HepG2 (cell line): Measurements from ENCODE around the gene PARD3. TPM values are rescaled to one million over a fixed set of nuclear protein-coding genes. Genes with fewer than 3 reads are reported as not detected.

Experiments used
- ASH2L ChIP-seq: fragments of 300-600, 200-600 bp; sonication (generic); IDR thresholded peaks from 2 replicates; pipeline ENCODE4 v1.7.0; 2017; ENCODE audit warnings: low read depth, mild to moderate bottlenecking, moderate library complexity, mixed read lengths, low read length; ENCODE audit not compliant: insufficient read length
- MXD4 ChIP-seq: IDR thresholded peaks from 2 replicates; pipeline ENCODE4 v1.6.1; 2016; ENCODE audit warnings: mild to moderate bottlenecking, missing biosample characterization, missing genetic modification reagents
- POLR2A ChIP-seq, 2 experiments: IDR thresholded peaks; 2 replicates each; pipeline ENCODE4 v1.6.1; 2011; ENCODE audit warnings: low read depth in 2 of 2, low read length in 2 of 2, mild to moderate bottlenecking in 1 of 2, moderate library complexity in 1 of 2; ENCODE audit not compliant: insufficient read depth in 1 of 2
- SOX13 ChIP-seq, 3 experiments: fragments of 450-650 bp in 1 of 3; sonication (generic) in 1 of 3; formaldehyde crosslinking in 1 of 3; IDR thresholded peaks in 2 of 3; conservative IDR thresholded peaks in 1 of 3; 2 replicates each; pipeline versions ENCODE4 v1.5.0 to v1.6.1; 2016 to 2020; ENCODE audit warnings: antibody characterized with exemption in 1 of 3, mild to moderate bottlenecking in 1 of 3, missing compliant biosample characterization in 1 of 3, missing genetic modification reagents in 1 of 3, moderate library complexity in 1 of 3
- SYNCRIP ChIP-seq: fragments of 200-400 bp; formaldehyde crosslinking; IDR thresholded peaks from 2 replicates; pipeline ENCODE4 v1.6.1; 2018; ENCODE audit warnings: mild to moderate bottlenecking, low read depth, low read length; ENCODE audit not compliant: insufficient read depth
- ZC3H13 ChIP-seq: sonication (generic); formaldehyde crosslinking; IDR thresholded peaks from 2 replicates; pipeline ENCODE4 v1.8.1; 2023; ENCODE audit warnings: mild to moderate bottlenecking, missing genetic modification reagents, moderate library complexity
- ZFP36 ChIP-seq: fragments of 150-350 bp; IDR thresholded peaks from 2 replicates; pipeline ENCODE4 v1.6.1; 2018; ENCODE audit warnings: borderline replicate concordance, low read length, low read depth; ENCODE audit not compliant: partially characterized antibody
- ZNF484 ChIP-seq: sonication (generic); formaldehyde crosslinking; IDR thresholded peaks from 2 replicates; pipeline ENCODE4 v1.5.1; 2020; ENCODE audit warnings: mild to moderate bottlenecking, low read depth, missing genetic modification reagents, borderline replicate concordance
- ZNF564 ChIP-seq: sonication (generic); formaldehyde crosslinking; IDR thresholded peaks from 2 replicates; pipeline ENCODE4 v1.8.1; 2023; ENCODE audit warnings: mild to moderate bottlenecking, missing genetic modification reagents
- ZNF577 ChIP-seq: sonication (generic); formaldehyde crosslinking; IDR thresholded peaks from 2 replicates; pipeline ENCODE4 v1.4.0; 2020; ENCODE audit warnings: mild to moderate bottlenecking, low read depth, missing genetic modification reagents, borderline replicate concordance
- ZNF720 ChIP-seq: sonication (generic); formaldehyde crosslinking; IDR thresholded peaks from 2 replicates; pipeline ENCODE4 v1.4.0; 2020; ENCODE audit warnings: missing genetic modification reagents
- ZSCAN22 ChIP-seq: sonication (generic); formaldehyde crosslinking; IDR thresholded peaks from 2 replicates; pipeline ENCODE4 v1.4.0; 2020; ENCODE audit warnings: mild to moderate bottlenecking, missing genetic modification reagents
- polyA plus RNA-seq, 8 experiments: library from polyadenylated mRNA; depleted of rRNA in 3 of 8; stranded (reverse) in 7 of 8; unstranded in 1 of 8; fragments of >200 nt; fragmentation: Illumina TruSeq in 4 of 8; extraction: Trizol in 4 of 8; gene quantifications; 2 replicates each; pipeline versions ENCODE4 v1.2.1 to v1.2.3, GENCODE V29; 2011 to 2016; ENCODE audit warnings: low read depth in 4 of 8, missing spikeins in 1 of 8, mixed read lengths in 1 of 8; ENCODE audit not compliant: insufficient read depth in 1 of 8
- total RNA-seq, 5 experiments: library from RNA; depleted of rRNA; stranded (reverse); fragments of >200 nt; fragmentation: Illumina TruSeq; extraction: Trizol; gene quantifications; 2 replicates each; pipeline ENCODE4 v1.2.3, GENCODE V29; 2016; ENCODE audit warnings: low read depth in 1 of 5
- TF ChIP-seq, protein P1 (sequence below): sonication (generic); formaldehyde crosslinking; IDR thresholded peaks from 2 replicates; pipeline ENCODE4 v1.4.0; 2020; ENCODE audit warnings: missing genetic modification reagents
- TF ChIP-seq, protein P2 (sequence below): sonication (generic); formaldehyde crosslinking; IDR thresholded peaks from 2 replicates; pipeline ENCODE4 v1.4.0; 2020; ENCODE audit warnings: missing genetic modification reagents
- TF ChIP-seq, protein P3 (sequence below): sonication (generic); formaldehyde crosslinking; IDR thresholded peaks from 2 replicates; pipeline ENCODE4 v1.5.0; 2020; ENCODE audit warnings: mild to moderate bottlenecking, missing genetic modification reagents, borderline replicate concordance
- TF ChIP-seq, protein P4 (sequence below): sonication (generic); formaldehyde crosslinking; conservative IDR thresholded peaks from 2 replicates; pipeline ENCODE4 v1.4.0; 2020; ENCODE audit warnings: missing genetic modification reagents

PARD3 gene
- total and polyA plus RNA-seq, 2 of the 13 experiments (the other 11 are each of a cell fraction or from before 2014, with no cell fraction given), result 40.9 to 60.0 TPM

DNA sequence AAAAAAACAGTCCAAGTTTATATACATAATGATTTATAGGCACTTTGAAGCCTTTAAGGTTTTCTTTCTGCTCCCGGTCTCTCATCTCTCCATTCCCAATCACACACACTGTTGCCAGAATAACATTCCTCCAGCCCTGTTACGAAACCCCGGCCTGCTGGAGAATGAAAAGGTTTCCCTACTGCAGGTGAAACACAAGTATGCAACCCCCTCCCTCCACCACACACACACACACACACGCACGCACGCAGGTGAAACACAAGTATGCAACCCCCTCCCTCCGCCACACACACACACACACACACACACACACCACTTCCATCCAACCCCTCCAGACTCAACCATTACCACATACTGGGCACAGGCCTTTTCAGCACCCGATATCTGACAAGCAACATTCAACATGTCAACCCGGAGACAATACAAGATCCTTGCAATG lies 87.5 kb downstream of the PARD3 start (continued):
- TF ChIP-seq, protein P1, sequence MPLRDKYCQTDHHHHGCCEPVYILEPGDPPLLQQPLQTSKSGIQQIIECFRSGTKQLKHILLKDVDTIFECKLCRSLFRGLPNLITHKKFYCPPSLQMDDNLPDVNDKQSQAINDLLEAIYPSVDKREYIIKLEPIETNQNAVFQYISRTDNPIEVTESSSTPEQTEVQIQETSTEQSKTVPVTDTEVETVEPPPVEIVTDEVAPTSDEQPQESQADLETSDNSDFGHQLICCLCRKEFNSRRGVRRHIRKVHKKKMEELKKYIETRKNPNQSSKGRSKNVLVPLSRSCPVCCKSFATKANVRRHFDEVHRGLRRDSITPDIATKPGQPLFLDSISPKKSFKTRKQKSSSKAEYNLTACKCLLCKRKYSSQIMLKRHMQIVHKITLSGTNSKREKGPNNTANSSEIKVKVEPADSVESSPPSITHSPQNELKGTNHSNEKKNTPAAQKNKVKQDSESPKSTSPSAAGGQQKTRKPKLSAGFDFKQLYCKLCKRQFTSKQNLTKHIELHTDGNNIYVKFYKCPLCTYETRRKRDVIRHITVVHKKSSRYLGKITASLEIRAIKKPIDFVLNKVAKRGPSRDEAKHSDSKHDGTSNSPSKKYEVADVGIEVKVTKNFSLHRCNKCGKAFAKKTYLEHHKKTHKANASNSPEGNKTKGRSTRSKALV (CRISPR knock-in tag), result no peak
- TF ChIP-seq, protein P2, sequence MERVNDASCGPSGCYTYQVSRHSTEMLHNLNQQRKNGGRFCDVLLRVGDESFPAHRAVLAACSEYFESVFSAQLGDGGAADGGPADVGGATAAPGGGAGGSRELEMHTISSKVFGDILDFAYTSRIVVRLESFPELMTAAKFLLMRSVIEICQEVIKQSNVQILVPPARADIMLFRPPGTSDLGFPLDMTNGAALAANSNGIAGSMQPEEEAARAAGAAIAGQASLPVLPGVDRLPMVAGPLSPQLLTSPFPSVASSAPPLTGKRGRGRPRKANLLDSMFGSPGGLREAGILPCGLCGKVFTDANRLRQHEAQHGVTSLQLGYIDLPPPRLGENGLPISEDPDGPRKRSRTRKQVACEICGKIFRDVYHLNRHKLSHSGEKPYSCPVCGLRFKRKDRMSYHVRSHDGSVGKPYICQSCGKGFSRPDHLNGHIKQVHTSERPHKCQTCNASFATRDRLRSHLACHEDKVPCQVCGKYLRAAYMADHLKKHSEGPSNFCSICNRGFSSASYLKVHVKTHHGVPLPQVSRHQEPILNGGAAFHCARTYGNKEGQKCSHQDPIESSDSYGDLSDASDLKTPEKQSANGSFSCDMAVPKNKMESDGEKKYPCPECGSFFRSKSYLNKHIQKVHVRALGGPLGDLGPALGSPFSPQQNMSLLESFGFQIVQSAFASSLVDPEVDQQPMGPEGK (CRISPR knock-in tag), result peak; percentile 43
- TF ChIP-seq, protein P3, sequence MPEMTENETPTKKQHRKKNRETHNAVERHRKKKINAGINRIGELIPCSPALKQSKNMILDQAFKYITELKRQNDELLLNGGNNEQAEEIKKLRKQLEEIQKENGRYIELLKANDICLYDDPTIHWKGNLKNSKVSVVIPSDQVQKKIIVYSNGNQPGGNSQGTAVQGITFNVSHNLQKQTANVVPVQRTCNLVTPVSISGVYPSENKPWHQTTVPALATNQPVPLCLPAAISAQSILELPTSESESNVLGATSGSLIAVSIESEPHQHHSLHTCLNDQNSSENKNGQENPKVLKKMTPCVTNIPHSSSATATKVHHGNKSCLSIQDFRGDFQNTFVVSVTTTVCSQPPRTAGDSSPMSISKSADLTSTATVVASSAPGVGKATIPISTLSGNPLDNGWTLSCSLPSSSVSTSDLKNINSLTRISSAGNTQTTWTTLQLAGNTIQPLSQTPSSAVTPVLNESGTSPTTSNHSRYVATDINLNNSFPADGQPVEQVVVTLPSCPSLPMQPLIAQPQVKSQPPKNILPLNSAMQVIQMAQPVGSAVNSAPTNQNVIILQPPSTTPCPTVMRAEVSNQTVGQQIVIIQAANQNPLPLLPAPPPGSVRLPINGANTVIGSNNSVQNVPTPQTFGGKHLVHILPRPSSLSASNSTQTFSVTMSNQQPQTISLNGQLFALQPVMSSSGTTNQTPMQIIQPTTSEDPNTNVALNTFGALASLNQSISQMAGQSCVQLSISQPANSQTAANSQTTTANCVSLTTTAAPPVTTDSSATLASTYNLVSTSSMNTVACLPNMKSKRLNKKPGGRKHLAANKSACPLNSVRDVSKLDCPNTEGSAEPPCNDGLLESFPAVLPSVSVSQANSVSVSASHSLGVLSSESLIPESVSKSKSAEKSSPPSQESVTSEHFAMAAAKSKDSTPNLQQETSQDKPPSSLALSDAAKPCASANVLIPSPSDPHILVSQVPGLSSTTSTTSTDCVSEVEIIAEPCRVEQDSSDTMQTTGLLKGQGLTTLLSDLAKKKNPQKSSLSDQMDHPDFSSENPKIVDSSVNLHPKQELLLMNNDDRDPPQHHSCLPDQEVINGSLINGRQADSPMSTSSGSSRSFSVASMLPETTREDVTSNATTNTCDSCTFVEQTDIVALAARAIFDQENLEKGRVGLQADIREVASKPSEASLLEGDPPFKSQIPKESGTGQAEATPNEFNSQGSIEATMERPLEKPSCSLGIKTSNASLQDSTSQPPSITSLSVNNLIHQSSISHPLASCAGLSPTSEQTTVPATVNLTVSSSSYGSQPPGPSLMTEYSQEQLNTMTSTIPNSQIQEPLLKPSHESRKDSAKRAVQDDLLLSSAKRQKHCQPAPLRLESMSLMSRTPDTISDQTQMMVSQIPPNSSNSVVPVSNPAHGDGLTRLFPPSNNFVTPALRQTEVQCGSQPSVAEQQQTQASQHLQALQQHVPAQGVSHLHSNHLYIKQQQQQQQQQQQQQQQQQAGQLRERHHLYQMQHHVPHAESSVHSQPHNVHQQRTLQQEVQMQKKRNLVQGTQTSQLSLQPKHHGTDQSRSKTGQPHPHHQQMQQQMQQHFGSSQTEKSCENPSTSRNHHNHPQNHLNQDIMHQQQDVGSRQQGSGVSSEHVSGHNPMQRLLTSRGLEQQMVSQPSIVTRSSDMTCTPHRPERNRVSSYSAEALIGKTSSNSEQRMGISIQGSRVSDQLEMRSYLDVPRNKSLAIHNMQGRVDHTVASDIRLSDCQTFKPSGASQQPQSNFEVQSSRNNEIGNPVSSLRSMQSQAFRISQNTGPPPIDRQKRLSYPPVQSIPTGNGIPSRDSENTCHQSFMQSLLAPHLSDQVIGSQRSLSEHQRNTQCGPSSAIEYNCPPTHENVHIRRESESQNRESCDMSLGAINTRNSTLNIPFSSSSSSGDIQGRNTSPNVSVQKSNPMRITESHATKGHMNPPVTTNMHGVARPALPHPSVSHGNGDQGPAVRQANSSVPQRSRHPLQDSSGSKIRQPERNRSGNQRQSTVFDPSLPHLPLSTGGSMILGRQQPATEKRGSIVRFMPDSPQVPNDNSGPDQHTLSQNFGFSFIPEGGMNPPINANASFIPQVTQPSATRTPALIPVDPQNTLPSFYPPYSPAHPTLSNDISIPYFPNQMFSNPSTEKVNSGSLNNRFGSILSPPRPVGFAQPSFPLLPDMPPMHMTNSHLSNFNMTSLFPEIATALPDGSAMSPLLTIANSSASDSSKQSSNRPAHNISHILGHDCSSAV, result no peak
- no peak for TF ChIP-seq ZSCAN22
- TF ChIP-seq ZNF484 (CRISPR knock-in tag), result no peak
- TF ChIP-seq ZNF577, result no peak
- TF ChIP-seq POLR2A (IDR thresholded peaks at IDR 0.05; ENCODE audit: insufficient read depth in 1 of 2, low read depth in 2 of 2, low read length in 2 of 2), result no peak
- TF ChIP-seq ZC3H13 (CRISPR knock-in tag), result no peak
- no peak for TF ChIP-seq SOX13 (IDR thresholded peaks at IDR 0.05)
- TF ChIP-seq SOX13 (CRISPR knock-in tag; conservative IDR thresholded peaks at IDR 0.05 in 1 of 2, IDR thresholded peaks at IDR 0.05 in 1 of 2), result peak in 1 of 2 experiments; percentile 40; a peak in 1 of 4 replicates
- TF ChIP-seq ASH2L, result peak; percentile 44
- TF ChIP-seq, protein P4, sequence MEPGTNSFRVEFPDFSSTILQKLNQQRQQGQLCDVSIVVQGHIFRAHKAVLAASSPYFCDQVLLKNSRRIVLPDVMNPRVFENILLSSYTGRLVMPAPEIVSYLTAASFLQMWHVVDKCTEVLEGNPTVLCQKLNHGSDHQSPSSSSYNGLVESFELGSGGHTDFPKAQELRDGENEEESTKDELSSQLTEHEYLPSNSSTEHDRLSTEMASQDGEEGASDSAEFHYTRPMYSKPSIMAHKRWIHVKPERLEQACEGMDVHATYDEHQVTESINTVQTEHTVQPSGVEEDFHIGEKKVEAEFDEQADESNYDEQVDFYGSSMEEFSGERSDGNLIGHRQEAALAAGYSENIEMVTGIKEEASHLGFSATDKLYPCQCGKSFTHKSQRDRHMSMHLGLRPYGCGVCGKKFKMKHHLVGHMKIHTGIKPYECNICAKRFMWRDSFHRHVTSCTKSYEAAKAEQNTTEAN (CRISPR knock-in tag), result no peak
- no peak for TF ChIP-seq ZFP36
- TF ChIP-seq SYNCRIP, result no peak
- TF ChIP-seq MXD4 (CRISPR knock-in tag), result no peak
- no peak for TF ChIP-seq ZNF564 (CRISPR knock-in tag)
- TF ChIP-seq ZNF720 (CRISPR knock-in tag), result no peak
